Hematopoietic multipotent progenitor cell treated with erythropoietin and hydrocortisone succinate and interleukin-3 and kit ligand, for 6 days (in vitro differentiated cells): ENCODE measurements around the gene C11orf21.

Experiments used
- DNase-seq: peaks from one replicate; pipeline ENCODE4 v3.0.0-alpha.2; 2015

The C11orf21 gene

GRCh38 chr11:2270322-2271076, 31.2 kb downstream of the C11orf21 start, which contains the start of gene ASCL2:
ASCL2 (minus strand) TSS chr11:2270588; CDS start chr11:2270332, 256 bp downstream.
- peak; percentile 42 for DNase-seq

GRCh38 chr11:2269601-2270321, 32.0 kb downstream of the C11orf21 start:
- peak; percentile 70 for DNase-seq

- DNase-seq, result peak; percentile 70
Measured at GRCh38 chr11:2268729-2269600, 32.8 kb downstream of the C11orf21 start.

- no peak for DNase-seq
Measured at GRCh38 chr11:2267851-2268728, 33.6 kb downstream of the C11orf21 start.

GRCh38 chr11:2267306-2267850, 34.3 kb downstream of the C11orf21 start:
- DNase-seq, result no peak

GRCh38 chr11:2266586-2267305, 35.0 kb downstream of the C11orf21 start:
- no peak for DNase-seq

- no peak for DNase-seq
Measured at GRCh38 chr11:2265854-2266585, 35.7 kb downstream of the C11orf21 start.

GRCh38 chr11:2265396-2265795, 36.3 kb downstream of the C11orf21 start:
- DNase-seq, result peak; percentile 25

- DNase-seq, result no peak
Measured at GRCh38 chr11:2264366-2265053, 37.2 kb downstream of the C11orf21 start.

- DNase-seq, result no peak
Measured at GRCh38 chr11:2263724-2264360, 37.9 kb downstream of the C11orf21 start.

GRCh38 chr11:2263071-2263565, 38.6 kb downstream of the C11orf21 start:
- DNase-seq, result no peak

- no peak for DNase-seq
Measured at GRCh38 chr11:2262301-2263070, 39.2 kb downstream of the C11orf21 start.

- DNase-seq, result no peak
Measured at GRCh38 chr11:2261436-2262230, 40.1 kb downstream of the C11orf21 start.

GRCh38 chr11:2260491-2261364, 41.0 kb downstream of the C11orf21 start:
- DNase-seq, result no peak

GRCh38 chr11:2259897-2260451, 41.7 kb downstream of the C11orf21 start:
- no peak for DNase-seq

GRCh38 chr11:2259466-2259830, 42.3 kb downstream of the C11orf21 start:
- no peak for DNase-seq
